Activated naive CD8-positive, alpha-beta T cell (primary cell): ENCODE data around the gene NUAK1.

Source experiments
- H3K27ac Mint-ChIP-seq: one replicate; pipeline ENCODE4 v1.8.0; 2021; ENCODE audit warnings: mixed read lengths
- H3K27me3 Mint-ChIP-seq: one replicate; pipeline ENCODE4 v1.8.0; 2021; ENCODE audit warnings: mixed read lengths
- H3K36me3 Mint-ChIP-seq: one replicate; pipeline ENCODE4 v1.8.0; 2021; ENCODE audit warnings: mixed read lengths
- H3K4me1 Mint-ChIP-seq: one replicate; pipeline ENCODE4 v1.8.0; 2021; ENCODE audit warnings: low read depth, mixed read lengths
- H3K4me3 Mint-ChIP-seq: one replicate; pipeline ENCODE4 v1.8.0; 2021; ENCODE audit warnings: mild to moderate bottlenecking, mixed read lengths
- H3K9me3 Mint-ChIP-seq: one replicate; pipeline ENCODE4 v1.8.0; 2021; ENCODE audit warnings: low read depth, mixed read lengths

NUAK1 gene

GRCh38 chr12:106113446-106113823 is 25.3 kb downstream of the NUAK1 start:
- no peak overlapping the region for H3K4me3 Mint-ChIP-seq
- peaks cover 10% of the 10 kb centered on the region for H3K27me3 Mint-ChIP-seq
- no peaks in the 10 kb centered on the region for H3K4me1 Mint-ChIP-seq
- no peak overlapping the region for H3K27ac Mint-ChIP-seq
- no peaks in the 10 kb centered on the region for H3K36me3 Mint-ChIP-seq
- H3K9me3 Mint-ChIP-seq: no peaks in the 10 kb centered on the region

DNA sequence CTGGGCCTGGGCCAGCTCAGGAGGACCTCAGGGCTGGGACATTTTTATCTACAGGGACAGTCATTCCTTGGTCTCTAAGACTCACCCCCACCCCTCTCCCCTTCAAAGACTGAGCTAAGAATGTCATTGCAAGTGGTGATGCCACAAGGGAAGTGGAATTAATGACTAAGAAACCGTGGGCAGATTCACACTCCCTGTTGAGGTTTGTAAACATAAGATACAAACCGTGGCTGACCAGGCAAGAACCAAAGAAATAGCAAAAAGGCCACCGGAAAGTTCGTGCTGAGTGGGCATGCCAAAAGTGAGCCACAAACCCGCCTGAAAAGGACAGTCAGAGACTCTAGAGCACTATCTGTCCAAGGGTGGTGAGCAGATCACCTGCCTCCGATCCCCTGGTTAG is 25.7 kb downstream of the NUAK1 start:
- no peaks in the 10 kb centered on the region for H3K9me3 Mint-ChIP-seq
- H3K4me3 Mint-ChIP-seq: no peak overlapping the region
- H3K36me3 Mint-ChIP-seq: no peaks in the 10 kb centered on the region
- no peak overlapping the region for H3K27ac Mint-ChIP-seq
- no peaks in the 10 kb centered on the region for H3K4me1 Mint-ChIP-seq
- H3K27me3 Mint-ChIP-seq: peaks cover 11% of the 10 kb centered on the region

- Mint-ChIP-seq H3K36me3 (no peaks in the 10 kb centered on the region), H3K9me3 (no peaks in the 10 kb centered on the region), H3K4me3 (no peak overlapping the region), H3K27ac (no peak overlapping the region), H3K27me3 (peaks cover 19% of the 10 kb centered on the region), H3K4me1 (no peaks in the 10 kb centered on the region)
Observed at GRCh38 chr12:106112145-106112821, 26.5 kb downstream of the NUAK1 start.

- H3K4me1 Mint-ChIP-seq: no peaks in the 10 kb centered on the region
- H3K27ac Mint-ChIP-seq: no peak overlapping the region
- H3K27me3 Mint-ChIP-seq: peaks cover 24% of the 10 kb centered on the region
- no peak overlapping the region for H3K4me3 Mint-ChIP-seq
- H3K9me3 Mint-ChIP-seq: no peaks in the 10 kb centered on the region
- H3K36me3 Mint-ChIP-seq: no peaks in the 10 kb centered on the region
Observed at GRCh38 chr12:106110626-106111300, 28.0 kb downstream of the NUAK1 start.

DNA sequence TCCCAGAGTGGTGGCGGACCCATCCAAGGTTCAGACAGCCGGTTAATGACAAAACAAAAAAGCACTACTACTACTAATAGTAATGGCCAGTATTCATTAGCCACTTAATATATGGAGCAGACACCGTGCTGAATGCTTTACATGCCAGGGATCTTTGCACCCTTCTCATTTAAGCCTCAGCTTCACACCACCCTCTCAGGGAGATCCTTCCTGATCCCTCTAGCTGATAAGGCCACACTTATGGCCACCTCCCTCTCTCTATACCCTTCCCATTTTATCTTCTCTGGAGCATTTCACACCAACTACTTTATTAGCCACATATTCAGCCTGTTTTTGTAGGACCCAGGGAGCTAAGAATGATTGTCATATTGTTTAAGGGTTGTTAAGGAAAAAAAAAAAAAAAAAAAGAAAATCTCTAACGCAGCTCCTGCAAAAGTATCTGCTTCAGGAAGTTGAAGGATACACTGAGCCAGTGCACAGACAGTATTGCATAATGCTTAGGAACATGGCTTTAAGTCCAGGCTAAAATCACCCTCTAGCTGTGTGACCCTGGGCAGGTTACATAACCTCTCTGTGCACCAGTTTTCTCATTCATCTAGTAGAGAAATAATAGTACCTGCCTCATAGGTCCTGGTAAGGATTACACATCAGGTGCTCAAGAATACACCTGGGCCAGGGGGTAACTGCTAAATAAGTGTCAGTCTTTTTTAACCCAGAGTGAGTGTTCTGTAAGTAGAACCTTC is 29.4 kb downstream of the NUAK1 start:
- Mint-ChIP-seq H3K9me3 (no peaks in the 10 kb centered on the region), H3K36me3 (no peaks in the 10 kb centered on the region), H3K4me1 (no peaks in the 10 kb centered on the region), H3K4me3 (no peak overlapping the region), H3K27me3 (peaks cover 24% of the 10 kb centered on the region), H3K27ac (no peak overlapping the region)

DNA sequence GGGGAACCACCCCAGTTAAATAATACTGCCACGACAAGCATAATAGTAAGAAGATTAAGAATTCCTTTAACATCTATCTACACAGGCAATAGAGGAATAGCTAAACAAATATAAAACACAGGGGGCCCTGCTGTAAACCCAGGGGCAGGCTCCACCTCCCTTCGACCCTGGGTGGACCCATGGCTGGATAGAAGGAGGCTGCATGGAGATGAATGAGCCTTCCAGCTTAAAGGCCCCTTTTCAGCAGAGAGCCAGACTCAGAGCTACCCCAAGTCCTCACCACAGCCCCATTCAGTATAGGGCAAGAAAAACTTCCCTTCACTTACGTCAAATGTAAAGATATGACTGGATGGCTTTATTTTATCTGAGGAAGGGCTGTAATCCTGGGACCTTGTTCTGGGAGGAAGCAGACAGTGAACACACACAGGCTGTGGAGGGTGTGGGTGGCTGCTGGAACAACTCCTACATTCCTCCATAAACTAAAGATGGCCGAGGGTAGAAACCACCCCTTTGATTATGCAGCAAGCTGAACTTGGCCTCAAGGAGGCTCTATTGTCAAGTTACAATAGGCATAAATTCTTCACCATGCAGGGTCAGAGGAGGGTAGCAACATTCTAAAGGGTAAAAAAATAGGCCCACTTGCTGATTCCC is 30.4 kb downstream of the NUAK1 start:
- peaks cover 26% of the 10 kb centered on the region for H3K27me3 Mint-ChIP-seq
- no peak overlapping the region for H3K4me3 Mint-ChIP-seq
- no peaks in the 10 kb centered on the region for H3K36me3 Mint-ChIP-seq
- H3K27ac Mint-ChIP-seq: no peak overlapping the region
- no peaks in the 10 kb centered on the region for H3K9me3 Mint-ChIP-seq
- no peaks in the 10 kb centered on the region for H3K4me1 Mint-ChIP-seq

DNA sequence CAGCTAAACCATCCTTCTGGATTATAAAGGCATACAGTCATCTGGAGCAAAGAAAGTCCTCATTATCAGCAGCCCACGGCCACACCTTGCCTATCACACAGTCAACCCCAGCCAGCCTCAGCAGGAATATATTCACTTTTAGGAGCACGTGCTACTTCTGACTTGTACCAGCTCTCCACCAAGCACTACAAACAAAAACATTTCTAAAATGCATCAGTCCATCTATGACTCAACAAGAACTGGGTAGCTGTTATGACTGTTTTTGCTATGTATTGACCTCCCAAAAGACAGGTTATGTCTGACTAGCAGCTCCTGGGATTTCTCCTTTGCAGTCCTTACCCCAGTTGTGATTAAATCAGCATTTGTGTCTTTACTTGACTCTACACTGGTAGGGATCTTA is 31.2 kb downstream of the NUAK1 start:
- Mint-ChIP-seq H3K4me3 (no peak overlapping the region), H3K4me1 (no peaks in the 10 kb centered on the region), H3K9me3 (no peaks in the 10 kb centered on the region), H3K27ac (no peak overlapping the region), H3K36me3 (no peaks in the 10 kb centered on the region), H3K27me3 (peaks cover 28% of the 10 kb centered on the region)

GRCh38 chr12:106106892-106107291 is 31.9 kb downstream of the NUAK1 start:
- Mint-ChIP-seq H3K27me3 (peaks cover 28% of the 10 kb centered on the region), H3K27ac (no peak overlapping the region), H3K4me3 (no peak overlapping the region), H3K9me3 (no peaks in the 10 kb centered on the region), H3K4me1 (no peaks in the 10 kb centered on the region), H3K36me3 (no peaks in the 10 kb centered on the region)

- H3K27ac Mint-ChIP-seq: no peak overlapping the region
- H3K27me3 Mint-ChIP-seq: peaks cover 28% of the 10 kb centered on the region
Observed at GRCh38 chr12:106106061-106106566, 32.6 kb downstream of the NUAK1 start.

GRCh38 chr12:106101803-106102202 is 37.0 kb downstream of the NUAK1 start:
- no peak overlapping the region for H3K4me3 Mint-ChIP-seq
- no peaks in the 10 kb centered on the region for H3K4me1 Mint-ChIP-seq
- H3K9me3 Mint-ChIP-seq: no peaks in the 10 kb centered on the region
- peaks cover 23% of the 10 kb centered on the region for H3K27me3 Mint-ChIP-seq
- no peak overlapping the region for H3K27ac Mint-ChIP-seq
- no peaks in the 10 kb centered on the region for H3K36me3 Mint-ChIP-seq

More at GRCh38 chr12:106106061-106106566, 32.6 kb downstream of the NUAK1 start:
- Mint-ChIP-seq H3K36me3 (no peaks in the 10 kb centered on the region), H3K4me1 (no peaks in the 10 kb centered on the region), H3K4me3 (no peak overlapping the region), H3K9me3 (no peaks in the 10 kb centered on the region)

- Mint-ChIP-seq H3K9me3 (no peaks in the 10 kb centered on the region), H3K27me3 (peaks cover 20% of the 10 kb centered on the region), H3K27ac (no peak overlapping the region), H3K4me1 (no peaks in the 10 kb centered on the region), H3K4me3 (no peak overlapping the region), H3K36me3 (no peaks in the 10 kb centered on the region)
Observed at GRCh38 chr12:106098691-106099200, 40.0 kb downstream of the NUAK1 start.

DNA sequence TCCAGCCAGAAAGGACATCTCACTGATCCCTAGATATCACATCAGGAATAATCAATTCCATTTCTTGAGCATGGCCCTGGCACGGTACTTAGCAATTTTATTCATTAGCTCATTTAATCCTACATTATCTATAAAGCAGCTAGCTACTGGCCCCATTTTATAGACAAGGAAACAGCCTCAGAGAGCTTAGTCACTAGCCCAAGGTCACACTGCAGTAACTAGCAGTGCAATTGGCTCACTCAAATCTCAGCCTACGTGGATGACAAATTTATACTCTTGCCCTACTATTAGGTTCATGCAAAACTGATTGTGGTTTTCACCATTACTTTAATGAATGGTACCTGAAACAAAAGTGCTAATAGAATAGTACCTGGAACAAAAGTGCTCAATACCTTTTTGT is 41.7 kb downstream of the NUAK1 start:
- no peak overlapping the region for H3K27ac Mint-ChIP-seq

GRCh38 chr12:106096376-106096775 is 42.4 kb downstream of the NUAK1 start:
- Mint-ChIP-seq H3K27ac (no peak overlapping the region), H3K27me3 (peaks cover 13% of the 10 kb centered on the region), H3K4me1 (no peaks in the 10 kb centered on the region), H3K36me3 (no peaks in the 10 kb centered on the region), H3K9me3 (no peaks in the 10 kb centered on the region), H3K4me3 (no peak overlapping the region)

More for the DNA sequence above, 41.7 kb downstream of the NUAK1 start:
- Mint-ChIP-seq H3K4me3 (no peak overlapping the region), H3K36me3 (no peaks in the 10 kb centered on the region), H3K4me1 (no peaks in the 10 kb centered on the region), H3K9me3 (no peaks in the 10 kb centered on the region), H3K27me3 (peaks cover 16% of the 10 kb centered on the region)

DNA sequence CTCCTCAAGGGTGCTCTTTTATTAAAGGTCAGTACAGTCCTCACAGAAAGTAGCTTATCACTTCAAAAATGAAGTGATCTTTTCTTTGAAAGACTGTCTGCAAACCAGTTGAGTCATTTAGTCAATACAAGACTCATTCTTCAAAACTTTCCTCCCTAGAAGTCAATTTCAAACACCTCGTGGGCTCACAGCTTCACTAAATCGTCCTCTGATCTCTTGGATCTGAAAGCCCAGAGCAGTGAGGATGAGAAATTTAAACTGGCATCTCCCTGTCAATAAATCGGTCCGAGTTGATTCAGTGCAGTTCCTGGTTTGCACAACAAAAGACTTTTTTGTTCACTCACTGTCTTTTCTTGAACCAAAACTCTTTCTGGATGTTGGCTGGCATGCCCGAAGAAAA is 44.5 kb downstream of the NUAK1 start:
- peaks cover 13% of the 10 kb centered on the region for H3K27me3 Mint-ChIP-seq

DNA sequence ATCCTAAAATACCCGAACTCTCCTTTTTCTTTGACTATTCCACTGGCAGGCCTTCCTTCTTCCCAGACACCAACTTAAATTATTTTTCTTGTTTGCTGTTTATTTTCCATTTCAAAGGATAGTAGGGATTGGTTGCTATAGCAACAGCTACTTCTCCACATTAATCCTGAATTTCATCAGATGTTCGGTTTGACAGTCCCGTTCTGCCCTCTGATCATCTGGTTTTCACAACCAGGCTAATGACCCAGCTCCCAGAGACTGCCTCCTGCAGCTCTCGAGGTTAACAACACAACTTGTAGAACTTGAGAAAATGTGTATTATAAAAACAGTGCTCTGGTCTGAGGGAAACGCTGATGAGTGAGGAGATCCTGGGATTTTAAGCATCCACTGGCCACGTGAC is 45.5 kb downstream of the NUAK1 start:
- Mint-ChIP-seq H3K4me1 (no peaks in the 10 kb centered on the region), H3K27me3 (peaks cover 9% of the 10 kb centered on the region), H3K36me3 (no peaks in the 10 kb centered on the region), H3K9me3 (no peaks in the 10 kb centered on the region), H3K4me3 (no peak overlapping the region), H3K27ac (no peak overlapping the region)

More for the DNA sequence above, 44.5 kb downstream of the NUAK1 start:
- H3K4me3 Mint-ChIP-seq: no peak overlapping the region
- no peaks in the 10 kb centered on the region for H3K4me1 Mint-ChIP-seq
- no peaks in the 10 kb centered on the region for H3K9me3 Mint-ChIP-seq
- H3K27ac Mint-ChIP-seq: no peak overlapping the region
- no peaks in the 10 kb centered on the region for H3K36me3 Mint-ChIP-seq
